Left ventricle myocardium superior (tissue), 1 donor: ENCODE results near the gene MAPKAPK3. TPM values are rescaled to one million over a fixed set of nuclear protein-coding genes. Genes with fewer than 3 reads are reported as not detected.

Experiments
- ATAC-seq: fragments of 200-7000 bp; cut with Tn5 transposase; one replicate; pipeline ENCODE4 v1.9.1; 2020; ENCODE audit warnings: mild to moderate bottlenecking, moderate library complexity
- DNase-seq: peaks from one replicate; pipeline ENCODE4 v3.0.0-alpha.2; 2020
- intact Hi-C: fragments of 100-400 bp; cut with micrococcal nuclease; formaldehyde crosslinking; loops from one replicate; pipeline ENCODE4 v1.11.0; 2022
- total RNA-seq: library from RNA; stranded (reverse); fragmentation: NEBNext Ultra II Directional; extraction: Animal tissue kit (Norgen Biotek cat#: 25700); gene quantifications from one replicate; pipeline ENCODE4 v1.2.1, GENCODE V29; 2021
- donor health status: DM: no; HTN: yes; CAD: no; lungs with severe emphysema.

MAPKAPK3 gene
- total RNA-seq, 1 donor from 2014 or later, result 473 TPM

DNA sequence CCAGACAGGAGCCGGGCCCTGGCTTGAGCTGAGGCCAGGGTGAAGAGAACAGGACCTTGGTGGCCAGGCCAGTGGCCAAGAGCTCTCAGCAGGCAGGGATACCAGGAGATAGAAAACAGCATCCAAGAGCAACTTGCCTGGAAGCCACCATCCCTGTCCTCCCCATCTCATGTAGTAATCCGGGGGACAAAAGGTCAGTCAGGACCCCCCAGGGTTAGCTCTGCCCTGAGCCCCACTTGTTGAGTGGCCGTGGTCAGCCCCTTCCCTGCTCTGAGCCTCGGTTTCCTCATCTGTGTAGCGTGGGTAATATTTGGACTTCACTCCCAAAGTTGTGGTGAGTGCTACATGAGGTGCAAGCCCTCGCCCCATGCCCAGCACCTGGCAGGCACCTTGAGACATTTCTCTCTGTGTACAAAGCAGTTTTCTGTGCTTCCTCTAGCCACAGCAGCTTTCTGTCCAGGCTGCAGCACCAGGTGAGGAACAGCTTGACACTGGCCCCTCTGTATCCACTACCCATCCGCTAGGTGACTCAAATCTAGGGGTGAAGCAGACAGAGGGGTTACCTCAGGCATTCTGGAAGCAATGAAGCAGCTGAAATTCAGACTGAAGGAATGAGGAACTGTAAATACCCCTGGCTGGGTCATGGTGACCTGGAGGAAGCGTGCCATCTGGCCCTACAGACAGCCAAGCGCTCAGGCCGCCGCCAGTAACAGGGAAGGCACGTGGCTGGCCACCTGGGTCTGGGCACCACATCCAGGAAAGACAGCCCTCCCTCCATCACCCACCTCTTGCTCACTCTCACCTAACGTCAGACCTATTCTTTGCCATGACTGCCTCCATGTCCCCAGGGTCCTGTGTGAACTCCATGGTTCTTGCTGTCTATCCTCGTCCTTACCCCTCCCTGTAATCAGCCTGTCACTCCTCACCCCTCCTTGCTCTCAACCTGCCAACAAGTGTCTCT is 12.0 kb upstream of the MAPKAPK3 start:
- peak; percentile 91 for DNase-seq
- peak; percentile 54 for ATAC-seq
- intact Hi-C loops, result no loop called here

GRCh38 chr3:50605901-50606326 is 11.0 kb upstream of the MAPKAPK3 start:
- intact Hi-C loops, result no loop called here
- ATAC-seq (no peak), DNase-seq (peak; percentile 35)

DNA sequence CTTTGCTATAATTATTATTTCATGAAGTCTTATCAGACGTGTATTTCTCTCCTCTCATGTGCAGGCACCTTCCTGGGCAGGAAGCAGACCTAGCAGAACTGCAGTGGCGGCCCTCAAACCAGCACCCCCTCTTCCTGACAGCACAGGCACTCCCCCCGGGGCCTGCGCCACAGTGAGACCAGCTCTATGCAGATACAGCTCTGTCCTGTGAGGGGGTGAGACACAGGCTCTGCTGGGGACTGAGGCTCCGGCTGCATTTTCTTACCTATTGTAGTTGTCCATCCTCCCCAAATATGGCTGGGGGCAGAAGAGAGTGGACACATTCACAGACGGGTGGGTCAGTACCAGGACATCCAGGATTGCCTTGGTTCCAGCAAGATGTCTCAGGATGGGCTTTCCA is 10.4 kb upstream of the MAPKAPK3 start:
- DNase-seq, result no peak
- intact Hi-C loops, result no loop called here
- ATAC-seq, result no peak

DNA sequence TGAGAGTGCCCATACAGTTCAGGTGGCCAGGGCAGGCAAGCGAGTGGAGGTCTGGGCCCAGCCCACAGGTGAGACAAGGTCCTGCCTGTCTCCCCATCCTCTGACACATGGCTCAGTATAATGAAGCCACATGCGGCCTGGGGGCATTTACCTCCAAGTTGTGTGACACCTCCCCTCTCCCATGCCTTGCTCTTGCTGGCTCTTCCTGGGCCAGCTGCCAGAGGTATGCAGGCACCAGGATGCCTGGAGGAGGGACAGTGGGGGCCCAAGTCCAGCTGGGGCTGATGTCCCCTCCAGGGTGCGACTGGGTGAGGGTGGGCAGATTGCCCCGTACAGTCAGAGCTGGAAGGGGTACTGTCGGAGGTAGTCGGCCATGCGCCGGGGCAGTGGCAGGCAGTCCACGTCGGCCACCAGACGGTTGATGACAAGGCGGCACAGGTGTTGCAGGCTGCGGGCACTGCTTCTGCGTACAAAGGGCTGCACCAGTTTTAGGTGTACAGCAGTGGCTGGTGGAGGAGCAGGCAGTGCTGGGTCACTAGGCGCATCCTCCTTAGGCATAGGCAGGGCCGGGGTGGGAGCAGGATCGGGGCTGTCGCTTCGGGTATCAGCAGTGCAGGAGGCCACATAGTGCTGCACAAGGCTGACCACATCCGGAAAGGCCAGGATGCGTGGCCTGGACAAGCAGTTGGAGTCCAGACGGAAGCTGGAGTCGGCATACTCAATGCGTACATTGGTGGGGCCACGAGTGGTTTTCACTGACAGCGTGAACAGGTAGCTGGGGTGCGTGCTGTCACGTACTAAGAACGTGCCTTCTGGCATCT is 9.5 kb upstream of the MAPKAPK3 start:
- intact Hi-C loops, result no loop called here
- DNase-seq, result peak; percentile 43
- no peak for ATAC-seq

- DNase-seq (no peak), ATAC-seq (no peak)
- intact Hi-C loops, result no loop called here
These were observed 8.7 kb upstream of the MAPKAPK3 start for GRCh38 chr3:50608278-50608677.

- DNase-seq (peak; percentile 34), ATAC-seq (no peak)
- intact Hi-C loops, result no loop called here
These were observed 7.7 kb upstream of the MAPKAPK3 start for GRCh38 chr3:50609071-50609762.

- intact Hi-C loops, result no loop called here
- DNase-seq (no peak), ATAC-seq (no peak)
These were observed 7.2 kb upstream of the MAPKAPK3 start for GRCh38 chr3:50609763-50610085.

DNA sequence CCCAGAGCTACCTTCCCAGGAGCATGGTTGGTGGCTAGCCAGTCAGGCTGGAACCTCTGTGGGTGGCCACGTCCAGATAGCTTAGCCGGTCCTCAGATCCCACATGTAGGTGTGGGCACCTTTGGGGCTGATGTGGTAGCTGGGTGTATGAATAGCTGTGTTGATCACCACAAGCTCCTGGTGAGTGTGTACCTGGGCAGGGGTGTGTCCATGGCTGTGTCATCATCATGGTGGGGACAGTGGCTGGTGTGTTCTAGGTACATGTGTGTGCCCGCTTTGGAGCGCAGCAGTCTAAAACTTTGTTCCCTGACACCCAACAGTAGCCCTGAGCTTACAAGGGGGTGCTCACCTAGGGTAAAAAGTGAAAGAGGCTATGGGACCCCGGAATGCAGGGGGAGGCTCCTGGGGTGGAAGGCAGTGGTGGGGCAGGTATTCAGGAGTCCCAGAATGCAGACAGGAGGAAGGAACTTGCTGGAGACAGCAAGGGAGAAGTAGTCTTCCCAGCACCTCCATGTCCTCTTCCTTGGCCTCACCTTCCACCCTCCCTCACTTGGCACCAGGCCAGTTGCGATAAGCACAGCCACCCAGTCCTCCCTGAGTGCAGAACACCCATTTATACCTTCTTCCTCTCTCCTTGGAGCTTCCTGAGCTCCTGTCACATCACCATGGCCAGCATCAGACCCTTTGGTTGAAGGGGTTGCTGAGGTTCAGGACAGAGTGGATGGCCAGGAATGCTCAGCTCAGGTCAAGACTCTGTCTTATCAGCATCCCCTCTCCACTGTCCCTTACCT is 6.6 kb upstream of the MAPKAPK3 start:
- intact Hi-C loops, result no loop called here
- ATAC-seq, result no peak
- DNase-seq, result peak; percentile 60

GRCh38 chr3:50610992-50611463 is 5.9 kb upstream of the MAPKAPK3 start:
- DNase-seq (peak; percentile 46), ATAC-seq (no peak)
- intact Hi-C loops, result no loop called here

GRCh38 chr3:50611464-50612233 is 5.3 kb upstream of the MAPKAPK3 start, which contains the start of gene CISH:
TSS of gene CISH (minus strand) at chr3:50611774. CDS start at chr3:50611650, 124 bp downstream.
- DNase-seq, result peak; percentile 97
- ATAC-seq, result peak; percentile 80
- intact Hi-C loops, result no loop called here

DNA sequence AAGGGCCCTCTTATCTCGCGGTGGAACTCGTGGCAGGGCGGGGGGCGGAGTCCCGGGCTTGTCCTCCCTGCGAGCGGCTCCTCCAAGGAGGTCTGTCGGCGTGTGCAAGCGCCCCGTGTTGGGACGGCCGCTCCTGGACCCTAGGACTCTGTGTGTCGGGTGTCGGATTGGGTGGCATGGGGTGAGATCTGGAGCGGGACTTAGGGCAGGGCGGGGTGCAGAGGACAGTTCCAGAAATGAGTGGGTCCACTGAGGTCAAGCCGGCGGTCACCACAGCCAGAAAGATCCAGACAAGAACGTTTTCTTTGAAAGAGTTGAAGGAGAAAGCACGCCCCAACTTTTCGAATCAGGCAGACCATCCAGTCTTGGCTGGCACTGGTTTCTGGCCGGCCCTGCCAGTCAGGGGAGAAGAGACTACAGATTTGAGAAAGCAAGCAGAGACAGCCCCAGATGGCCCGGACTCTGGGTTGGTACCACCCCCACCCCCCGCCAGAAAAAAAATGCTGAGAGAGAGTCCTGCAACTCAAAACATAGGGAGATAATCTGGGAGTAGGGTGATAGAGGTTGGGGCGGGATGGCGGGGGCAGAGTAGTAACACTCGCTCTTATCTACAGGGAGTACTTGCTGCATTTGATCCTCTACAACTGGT is 4.6 kb upstream of the MAPKAPK3 start:
- ATAC-seq (no peak), DNase-seq (no peak)
- intact Hi-C loops, result no loop called here

GRCh38 chr3:50612970-50613846 is 3.7 kb upstream of the MAPKAPK3 start:
- no peak for DNase-seq
- intact Hi-C loops, result no loop called here
- no peak for ATAC-seq

DNA sequence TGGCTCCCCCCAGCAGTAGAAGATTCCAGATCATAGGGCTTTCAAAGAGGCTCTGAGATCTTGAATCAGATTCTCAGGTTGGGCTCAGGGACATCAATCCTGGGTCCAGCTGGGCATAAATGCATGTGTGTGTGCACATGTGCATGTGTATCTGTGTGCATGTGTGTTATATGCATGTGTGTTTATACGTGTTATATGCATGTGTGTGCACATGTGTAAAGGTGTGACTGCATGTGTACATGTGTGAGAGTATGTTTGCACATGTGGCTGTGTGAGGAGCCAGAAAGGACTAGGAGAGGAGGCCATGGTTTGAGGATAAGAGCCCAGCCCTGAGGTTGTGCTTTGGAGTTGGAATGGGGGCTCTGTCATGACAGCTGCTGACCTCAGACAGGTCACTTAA is 1.8 kb upstream of the MAPKAPK3 start:
- ATAC-seq, result no peak
- intact Hi-C loops, result no loop called here
- DNase-seq, result no peak

GRCh38 chr3:50616003-50616769 is 765 bp upstream of the MAPKAPK3 start:
- DNase-seq (peak; percentile 87), ATAC-seq (peak; percentile 33)
- intact Hi-C loops, result no loop called here

DNA sequence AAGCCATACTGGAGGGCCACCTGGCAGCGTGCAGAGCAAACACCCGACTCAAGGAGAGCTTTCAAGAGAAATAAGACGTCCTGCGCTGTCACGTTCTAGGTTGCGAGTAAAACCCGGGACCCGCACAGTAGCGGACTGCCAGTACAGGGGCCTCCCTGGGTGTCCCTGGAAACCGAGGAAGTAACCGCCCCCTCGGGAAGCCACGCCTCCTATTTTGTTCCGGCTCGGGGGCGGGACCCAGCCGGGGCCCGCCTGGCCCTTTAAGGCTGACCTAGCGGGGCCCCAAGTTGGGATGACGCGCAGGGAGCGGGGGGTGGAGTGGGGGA is 218 bp upstream of the MAPKAPK3 start:
- ATAC-seq (peak; percentile 63), DNase-seq (peak; percentile 95)
- intact Hi-C loops, result no loop called here

DNA sequence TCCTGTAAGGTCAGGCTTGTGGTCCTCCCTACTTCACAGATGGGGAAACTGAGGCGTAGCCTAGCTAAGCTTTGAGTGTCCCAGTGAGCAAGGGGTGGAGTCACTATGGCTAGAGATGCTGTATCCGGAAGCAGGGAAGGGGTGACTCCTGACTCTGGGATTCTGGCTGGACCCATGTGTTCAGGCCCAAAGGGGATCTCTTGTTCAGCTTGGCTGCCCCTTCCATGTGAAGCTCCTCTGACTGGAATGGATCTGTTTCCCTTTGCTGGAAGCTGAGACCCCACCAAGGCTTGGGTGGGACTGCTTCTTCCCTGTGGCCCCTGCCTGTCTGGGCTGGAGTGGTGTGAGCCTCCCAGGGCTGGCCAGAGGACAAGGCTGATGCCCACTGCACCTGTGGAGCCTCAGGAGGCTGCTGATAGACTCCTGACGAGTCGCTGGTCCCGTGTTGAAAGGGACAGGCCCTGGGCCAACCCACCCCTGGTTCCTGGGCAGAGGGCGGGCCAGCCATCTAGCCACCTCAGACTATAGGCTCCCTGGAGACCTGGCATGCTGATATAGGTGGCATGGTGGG is 1.0 kb downstream of the MAPKAPK3 start:
- intact Hi-C loops, result no loop called here
- DNase-seq (peak; percentile 84), ATAC-seq (peak; percentile 48)
